DMS79 (cell line): ENCODE data around the gene GTF2IRD1.
"Not testable (repeated sequence)": the region's sequence is repeated elsewhere in the genome, so short reads cannot be mapped to it uniquely, and the experiment has no call there.

ENCODE experiments used
- DNase-seq: peaks from one replicate; lab custom pipeline; 2025; lab: John Stamatoyannopoulos, UW

GTF2IRD1 gene, protein sequence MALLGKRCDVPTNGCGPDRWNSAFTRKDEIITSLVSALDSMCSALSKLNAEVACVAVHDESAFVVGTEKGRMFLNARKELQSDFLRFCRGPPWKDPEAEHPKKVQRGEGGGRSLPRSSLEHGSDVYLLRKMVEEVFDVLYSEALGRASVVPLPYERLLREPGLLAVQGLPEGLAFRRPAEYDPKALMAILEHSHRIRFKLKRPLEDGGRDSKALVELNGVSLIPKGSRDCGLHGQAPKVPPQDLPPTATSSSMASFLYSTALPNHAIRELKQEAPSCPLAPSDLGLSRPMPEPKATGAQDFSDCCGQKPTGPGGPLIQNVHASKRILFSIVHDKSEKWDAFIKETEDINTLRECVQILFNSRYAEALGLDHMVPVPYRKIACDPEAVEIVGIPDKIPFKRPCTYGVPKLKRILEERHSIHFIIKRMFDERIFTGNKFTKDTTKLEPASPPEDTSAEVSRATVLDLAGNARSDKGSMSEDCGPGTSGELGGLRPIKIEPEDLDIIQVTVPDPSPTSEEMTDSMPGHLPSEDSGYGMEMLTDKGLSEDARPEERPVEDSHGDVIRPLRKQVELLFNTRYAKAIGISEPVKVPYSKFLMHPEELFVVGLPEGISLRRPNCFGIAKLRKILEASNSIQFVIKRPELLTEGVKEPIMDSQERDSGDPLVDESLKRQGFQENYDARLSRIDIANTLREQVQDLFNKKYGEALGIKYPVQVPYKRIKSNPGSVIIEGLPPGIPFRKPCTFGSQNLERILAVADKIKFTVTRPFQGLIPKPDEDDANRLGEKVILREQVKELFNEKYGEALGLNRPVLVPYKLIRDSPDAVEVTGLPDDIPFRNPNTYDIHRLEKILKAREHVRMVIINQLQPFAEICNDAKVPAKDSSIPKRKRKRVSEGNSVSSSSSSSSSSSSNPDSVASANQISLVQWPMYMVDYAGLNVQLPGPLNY

DNA sequence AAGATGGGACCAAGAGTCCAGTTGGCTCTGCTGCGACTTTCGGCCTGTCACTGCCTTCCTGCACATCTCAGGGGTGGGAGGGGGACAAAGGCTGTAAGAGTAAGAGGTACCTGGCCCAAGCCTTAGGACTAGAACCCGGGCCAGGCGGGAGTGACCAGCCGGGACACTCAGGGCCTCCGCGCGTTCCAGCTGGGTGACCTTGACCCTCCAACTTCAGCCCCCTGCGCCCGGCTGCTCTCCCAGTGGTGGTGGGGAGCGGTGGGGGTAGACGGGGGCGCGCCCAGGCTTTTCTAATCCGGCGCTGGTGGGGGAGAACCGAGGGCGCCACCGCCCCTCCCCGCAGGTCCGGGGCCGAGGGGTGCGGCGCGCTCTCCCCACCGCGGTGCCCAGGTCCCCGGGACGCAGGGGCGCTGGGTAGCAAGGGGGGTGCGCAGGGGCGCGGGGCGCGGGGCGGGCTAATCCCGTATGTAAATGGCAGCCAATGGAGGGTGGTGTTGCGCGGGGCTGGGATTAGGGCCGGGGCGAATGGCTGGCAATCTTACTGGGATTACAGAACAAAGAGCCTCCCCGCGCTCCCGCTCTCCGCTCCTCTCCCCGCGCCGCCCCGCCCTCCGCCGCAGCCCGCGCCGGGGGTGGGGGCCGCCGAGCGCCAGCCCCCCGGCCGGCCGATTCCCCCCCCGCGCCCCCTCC is at the start of gene GTF2IRD1:
Gene GTF2IRD1, plus strand, starts transcription at position 585 of the 690 bp plus-strand sequence. CDS start 54,175 bp downstream, outside the sequence.
- peak; percentile 61 for DNase-seq

DNA sequence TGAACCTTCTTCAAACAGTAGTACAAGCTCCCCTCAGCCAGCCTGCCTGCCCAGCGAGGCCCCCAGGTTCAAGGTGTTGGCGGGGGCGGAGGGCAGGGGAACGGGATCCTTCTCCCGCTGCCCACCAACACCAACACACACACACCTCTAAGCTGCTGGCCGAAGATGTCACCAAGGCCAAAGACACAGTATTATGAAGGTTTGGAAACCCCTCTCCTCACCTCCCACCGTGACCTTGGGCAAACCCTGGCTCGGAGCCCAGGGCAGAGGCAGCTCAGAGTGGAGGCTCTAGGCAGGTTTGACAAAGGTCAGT is 49.4 kb upstream of the GTF2IRD1 start:
- no peak for DNase-seq

DNA sequence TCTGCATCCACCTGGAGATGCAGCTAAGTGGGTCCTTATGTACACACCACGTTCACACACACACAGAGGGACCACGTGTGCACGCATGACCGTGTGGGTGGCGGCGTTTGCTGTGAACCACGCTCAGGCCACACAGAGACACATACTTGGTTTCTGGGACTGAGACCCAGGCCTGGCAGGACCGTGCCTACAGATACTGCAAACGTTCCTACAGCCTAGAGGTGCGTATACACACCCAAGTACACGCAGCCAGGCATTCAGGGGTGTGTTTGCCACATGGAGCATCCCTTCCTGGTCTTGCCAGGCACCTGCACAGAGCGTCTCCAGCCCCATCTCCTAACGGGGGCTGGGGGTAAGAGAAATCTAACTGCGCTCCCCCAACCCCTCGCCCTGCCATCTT is 49.0 kb upstream of the GTF2IRD1 start:
- no peak for DNase-seq

DNA sequence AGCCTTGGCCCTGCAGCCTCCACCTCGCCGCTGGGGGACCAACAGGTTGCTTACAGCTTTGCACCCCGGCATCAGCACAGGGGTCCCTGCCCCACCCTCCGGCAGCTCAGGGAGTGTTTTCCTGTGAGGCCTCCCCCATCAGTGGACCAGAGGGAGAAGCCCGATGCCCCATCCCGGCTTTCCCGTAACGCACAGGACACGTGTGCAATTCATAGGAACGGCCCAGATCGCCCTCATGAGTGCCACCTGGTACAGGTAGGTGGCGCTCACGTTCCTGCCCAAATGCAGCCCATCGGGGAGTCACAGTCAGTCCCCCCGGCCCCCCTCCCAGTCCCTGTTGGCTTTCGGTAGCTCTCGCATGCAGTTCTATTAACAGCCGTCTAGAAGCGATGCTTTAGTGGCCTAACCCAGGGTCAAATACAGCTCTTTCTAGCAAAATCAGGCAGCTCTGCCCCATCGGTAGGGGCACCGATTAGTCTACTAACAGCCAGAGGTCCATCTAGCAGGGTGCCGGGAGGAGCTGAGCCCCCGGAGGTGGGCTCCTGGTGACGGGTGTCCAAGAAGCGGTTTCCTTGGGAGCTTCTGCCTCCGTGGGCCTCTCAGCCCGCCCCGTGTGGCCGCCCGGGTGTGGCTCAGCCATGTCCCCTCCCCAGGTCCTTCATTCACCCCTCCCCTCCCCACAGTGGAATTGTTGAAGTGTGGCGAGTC is 48.4 kb upstream of the GTF2IRD1 start:
- DNase-seq: no peak

DNA sequence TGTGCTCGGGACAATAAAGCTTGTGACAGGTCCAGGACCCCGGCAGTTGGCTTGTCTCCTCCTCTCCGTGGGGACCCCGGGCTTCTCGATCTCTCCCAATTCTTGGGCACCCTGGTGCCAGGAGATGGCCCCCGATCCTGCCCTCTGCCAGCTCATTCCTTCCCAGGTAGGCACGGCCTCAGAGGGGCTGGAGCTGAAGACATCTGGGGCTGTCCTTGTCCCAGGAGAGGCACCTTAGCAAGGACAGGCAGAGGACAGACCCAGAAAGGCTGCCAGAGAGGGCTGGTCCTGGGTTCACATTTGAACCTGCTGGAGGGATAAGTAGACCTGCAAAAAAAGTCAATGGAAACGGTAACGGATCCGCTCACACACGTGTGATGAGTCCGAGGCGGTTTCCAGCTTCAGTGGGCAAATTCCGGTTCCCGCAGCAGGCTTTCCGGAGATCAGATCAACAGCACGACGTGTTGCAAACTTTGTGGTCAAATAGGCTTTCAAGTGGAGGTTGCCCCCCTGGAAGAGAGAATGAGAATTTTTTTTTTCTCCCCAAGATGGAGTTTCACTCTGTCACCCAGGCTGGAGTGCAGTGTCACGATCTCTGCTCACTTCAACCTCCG is 47.7 kb upstream of the GTF2IRD1 start:
- no peak for DNase-seq

DNA sequence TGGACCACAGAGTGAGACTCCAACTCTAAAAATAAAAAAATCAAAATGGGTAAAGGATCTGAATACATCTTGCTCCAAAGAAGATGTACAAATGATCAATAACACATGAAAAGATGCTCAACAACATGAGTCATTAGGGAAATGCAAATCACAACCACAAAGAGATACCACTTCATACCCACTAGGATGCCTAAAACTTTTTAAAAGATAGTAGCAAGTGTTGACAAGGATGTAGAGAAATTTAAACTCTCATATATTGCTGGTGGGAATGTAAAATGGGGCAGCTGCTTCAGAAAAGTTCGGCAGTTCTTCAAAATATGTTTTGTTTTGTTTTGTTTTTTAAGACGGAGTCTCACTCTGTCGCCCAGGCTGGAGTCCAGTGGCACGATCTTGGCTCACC is 45.7 kb upstream of the GTF2IRD1 start:
- no peak for DNase-seq

DNA sequence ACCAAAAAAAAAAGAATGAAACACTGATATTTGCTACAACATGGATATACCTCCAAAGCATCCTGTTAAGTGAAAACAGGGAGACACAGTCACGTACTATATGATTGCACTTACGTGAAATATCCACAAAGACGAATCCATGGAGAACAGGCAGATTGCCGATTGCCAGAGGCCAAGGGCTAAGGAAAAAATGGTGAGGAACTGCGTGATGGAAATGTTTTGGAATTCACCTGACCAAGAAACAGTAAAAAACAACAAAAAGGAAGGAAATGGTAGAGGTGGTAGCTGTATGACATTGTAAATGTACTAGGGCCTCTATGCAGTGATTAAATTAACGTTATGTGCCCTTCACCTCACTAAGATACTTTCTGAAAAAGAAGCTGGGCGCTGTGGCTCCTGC is 44.1 kb upstream of the GTF2IRD1 start:
- DNase-seq: no peak

DNA sequence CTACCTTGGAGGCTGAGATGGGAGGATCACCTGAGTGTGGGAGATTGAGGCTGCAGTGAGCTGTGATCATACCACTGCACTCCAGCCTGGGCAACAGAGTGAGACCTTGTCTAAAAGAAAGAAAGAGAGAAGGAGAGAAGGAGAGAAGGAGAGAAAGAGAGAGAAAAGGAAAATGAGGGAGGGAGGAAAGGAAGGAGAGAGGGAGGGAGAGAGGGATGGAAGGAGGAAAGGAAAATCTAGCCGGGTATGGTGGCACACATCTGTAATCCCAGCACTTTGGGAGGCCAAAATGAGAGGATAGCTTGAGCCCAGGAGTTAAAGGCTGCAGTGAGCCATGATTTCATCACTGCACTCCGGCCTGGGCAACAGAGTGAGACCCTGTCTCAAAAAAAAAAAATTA is 42.9 kb upstream of the GTF2IRD1 start:
- no peak for DNase-seq

DNA sequence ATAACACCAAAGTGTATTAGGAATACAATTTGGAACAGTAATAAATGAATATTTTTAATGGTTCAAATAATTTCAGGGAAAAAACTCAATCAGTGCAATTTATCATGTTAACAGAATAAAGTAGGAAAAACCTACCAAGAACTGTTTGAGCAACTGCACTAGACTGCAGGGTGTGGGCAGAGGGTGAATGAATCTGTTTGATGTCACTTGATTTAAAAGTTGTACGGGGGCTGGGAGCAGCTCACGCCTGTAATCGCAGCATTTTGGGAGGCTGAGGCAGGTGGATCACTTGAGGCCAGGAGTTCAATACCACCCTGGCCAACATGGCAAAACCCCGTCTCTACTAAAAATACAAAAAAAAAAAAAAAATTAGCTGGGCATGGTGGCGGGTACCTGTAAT is 42.1 kb upstream of the GTF2IRD1 start:
- not testable (repeated sequence) for DNase-seq

DNA sequence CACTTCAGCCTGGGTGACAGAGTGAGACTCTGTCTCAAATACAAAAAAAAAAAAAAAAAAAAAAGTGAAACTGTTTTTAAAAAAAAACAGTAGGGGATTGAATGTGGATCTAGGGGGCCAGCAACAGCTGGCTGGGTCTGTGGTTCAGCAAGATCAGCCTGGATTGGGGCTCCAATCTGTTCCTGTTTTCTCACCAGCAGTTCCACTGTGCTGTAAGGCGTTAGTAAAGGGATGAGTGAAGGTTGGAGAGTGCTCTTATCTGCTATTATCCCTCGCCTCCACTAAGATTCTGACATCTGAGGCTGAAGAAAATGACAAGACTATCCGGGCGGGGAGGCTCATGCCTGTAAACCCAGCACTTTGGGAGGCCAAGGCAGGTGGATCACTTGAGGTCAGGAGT is 41.6 kb upstream of the GTF2IRD1 start:
- no peak for DNase-seq

DNA sequence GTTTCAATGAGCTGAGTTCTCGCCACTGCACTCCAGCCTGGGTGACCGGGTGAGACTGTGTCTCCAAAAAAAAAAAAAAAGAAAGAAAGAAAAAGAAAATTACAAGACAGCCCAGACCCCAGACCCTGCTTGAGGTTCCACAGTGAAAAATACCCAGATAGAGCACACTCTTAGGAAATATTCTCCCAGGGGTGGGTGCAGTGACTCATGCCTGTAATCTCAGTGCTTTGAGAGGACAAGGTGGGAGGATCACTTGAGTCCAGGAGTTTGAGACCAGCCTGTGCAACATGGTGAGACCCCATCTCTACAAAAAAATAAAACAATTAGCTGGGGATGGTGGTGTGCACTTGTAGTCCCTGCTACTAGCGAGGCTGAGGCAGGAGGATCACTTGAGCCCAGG is 41.1 kb upstream of the GTF2IRD1 start:
- DNase-seq: no peak

DNA sequence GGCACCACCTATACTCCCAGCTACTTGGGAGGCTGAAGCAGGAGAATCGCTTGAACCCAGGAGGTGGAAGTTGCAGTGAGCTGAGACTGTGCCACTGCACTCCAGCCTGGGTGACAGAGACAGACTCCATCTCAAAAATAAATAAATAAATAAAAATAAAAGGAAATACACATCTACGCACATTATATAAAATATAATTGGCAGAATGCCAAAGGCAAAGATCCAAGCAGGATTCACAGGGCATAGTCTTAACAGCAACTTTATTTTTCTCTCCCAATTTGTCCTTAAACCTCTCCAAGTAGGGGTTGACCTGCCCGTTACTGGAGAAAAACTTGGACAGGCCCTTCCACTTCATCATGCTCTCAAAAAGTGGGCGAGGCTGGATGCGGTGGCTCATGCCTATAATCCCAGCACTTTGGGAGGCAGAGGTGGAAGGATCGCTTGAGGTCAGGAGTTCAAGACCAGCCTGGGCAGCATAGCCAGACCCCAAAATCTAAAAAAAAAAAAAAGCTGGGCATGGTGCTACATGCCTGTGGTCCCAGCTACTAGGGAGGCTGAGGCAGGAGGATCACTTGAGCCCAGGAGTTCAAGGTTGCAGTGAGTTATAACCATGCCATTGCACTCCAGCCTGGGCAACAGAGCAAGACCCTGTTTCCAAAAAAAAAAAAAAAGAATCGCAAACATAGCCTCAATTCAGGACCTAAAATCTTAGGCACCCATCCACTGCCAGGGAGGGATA is 38.9 kb upstream of the GTF2IRD1 start:
- DNase-seq: not testable (repeated sequence)

DNA sequence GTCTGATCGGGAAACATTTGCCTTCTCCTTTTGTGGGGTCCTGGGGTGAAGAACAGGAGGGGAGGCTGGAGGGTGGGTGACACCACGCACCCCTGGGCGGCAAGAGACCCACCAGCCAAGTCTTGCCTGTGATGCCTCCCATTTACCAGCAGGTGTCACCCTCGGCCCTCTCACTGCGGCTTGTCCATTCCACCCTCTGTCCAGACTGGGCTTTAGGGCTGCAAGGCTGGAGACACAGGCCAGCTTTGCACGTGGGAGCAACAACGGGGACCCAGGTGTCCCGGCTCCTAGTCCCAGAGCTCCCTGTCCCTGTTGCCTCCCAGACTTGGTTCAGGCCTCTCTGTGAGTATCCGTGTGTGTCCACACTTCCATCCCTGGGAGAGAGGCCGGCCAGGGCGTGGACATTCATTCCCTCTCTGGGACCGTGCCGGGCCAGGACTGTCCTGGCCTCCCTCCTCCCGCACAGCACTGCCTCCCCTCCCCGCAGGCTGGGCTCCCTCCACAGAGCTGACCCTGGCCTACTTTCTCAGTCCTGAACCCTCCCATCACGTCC is 36.2 kb upstream of the GTF2IRD1 start:
- DNase-seq: peak; percentile 46

DNA sequence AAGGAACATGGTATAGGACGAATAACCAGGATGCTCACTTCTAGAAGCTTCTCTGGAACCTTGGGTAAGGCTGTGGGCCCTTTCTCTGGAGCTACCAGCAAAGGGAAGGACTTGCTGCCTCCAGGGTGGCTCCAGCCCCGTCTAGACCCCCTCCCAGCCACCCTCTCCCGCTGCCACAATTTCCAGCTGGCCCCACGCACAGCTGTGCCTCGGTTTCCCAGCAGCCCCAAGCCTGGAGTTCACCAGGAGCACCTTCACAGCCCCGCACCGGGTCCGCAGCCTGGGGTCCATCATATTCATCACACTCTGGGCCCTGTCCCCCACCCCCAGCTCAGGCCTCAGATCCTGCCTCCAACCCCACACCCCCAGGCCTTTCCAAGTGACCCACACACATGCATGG is 35.6 kb upstream of the GTF2IRD1 start:
- no peak for DNase-seq

DNA sequence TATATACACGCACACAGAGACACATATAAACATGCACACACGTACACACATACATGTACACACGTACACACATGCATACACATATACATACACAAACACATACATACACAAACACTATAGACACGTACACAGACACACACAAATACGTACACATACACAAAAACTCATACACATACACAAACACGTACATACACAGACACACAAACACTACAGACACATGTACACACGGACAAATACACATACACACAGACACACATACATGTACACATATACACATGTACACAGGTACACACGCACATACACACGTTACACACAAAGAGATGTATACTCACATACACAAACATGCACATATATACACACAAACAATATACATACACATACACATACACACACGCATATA is 35.2 kb upstream of the GTF2IRD1 start:
- DNase-seq: no peak

DNA sequence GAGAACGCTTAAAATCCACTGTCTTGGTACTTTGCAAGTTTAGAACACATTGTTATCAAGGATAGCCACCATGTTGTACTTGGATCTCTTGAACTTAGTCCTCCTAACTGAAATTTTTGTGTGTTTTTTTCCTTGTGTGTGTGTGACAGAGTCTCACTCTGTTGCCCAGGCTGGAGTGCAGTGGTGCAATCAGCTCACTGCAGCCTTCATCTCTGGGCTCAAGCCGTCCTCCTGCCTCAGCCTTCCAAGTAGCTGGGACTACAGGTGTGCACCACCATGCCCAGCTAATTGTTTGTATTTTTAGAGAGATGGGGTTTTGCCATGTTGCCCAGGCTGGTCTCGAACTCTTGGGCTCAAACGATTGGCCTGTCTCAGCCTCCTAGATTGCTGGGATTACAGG is 34.5 kb upstream of the GTF2IRD1 start:
- DNase-seq: not testable (repeated sequence)

DNA sequence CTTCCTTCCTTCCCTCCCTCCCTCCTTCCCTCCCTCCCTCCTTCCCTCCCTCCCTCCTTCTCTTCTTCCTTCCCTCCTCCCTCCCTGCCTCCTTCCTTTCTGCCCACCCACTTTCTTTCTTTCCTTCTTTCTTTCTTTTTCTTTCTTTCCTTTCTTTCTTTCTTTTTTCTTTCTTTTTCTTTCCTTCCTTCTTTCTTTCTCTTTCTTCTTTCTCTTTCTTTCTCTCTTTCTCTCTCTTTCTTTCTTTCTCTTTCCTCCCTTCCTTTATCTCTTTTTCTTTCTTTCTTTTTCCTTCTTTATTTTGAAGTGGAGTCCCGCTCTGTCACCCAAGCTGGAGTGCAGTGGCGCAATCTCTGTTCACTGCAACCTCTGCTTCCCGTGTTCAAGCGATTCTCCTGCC is 33.7 kb upstream of the GTF2IRD1 start:
- DNase-seq: no peak

DNA sequence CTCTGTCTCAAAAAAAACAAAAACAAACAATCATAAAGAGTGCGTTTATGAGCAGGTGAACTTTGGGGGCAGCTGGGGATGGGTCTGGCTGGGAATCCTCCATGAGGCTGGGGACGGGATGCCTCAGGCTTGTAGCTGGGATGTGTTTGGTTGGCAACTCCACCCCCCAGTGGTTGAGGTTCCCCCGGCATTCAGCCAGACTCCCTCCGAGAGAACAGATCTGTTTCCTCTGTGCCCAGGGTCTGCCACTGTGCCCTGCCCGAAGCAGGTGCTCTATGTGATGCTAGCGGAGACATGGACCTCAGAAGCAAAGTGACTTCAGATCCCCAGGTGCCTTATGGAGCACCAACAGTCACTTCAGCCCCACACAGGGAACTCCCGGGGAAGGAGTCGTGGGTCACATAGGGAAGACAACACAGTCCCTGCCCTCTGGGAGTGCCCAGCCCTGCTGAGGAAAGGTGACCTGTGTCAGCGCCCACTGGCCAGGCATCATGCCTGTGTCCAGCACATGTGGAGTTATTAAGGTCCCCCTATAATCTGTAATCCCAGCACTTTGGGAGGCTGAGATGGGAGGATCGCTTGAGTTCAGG is 29.3 kb upstream of the GTF2IRD1 start:
- DNase-seq: no peak

DNA sequence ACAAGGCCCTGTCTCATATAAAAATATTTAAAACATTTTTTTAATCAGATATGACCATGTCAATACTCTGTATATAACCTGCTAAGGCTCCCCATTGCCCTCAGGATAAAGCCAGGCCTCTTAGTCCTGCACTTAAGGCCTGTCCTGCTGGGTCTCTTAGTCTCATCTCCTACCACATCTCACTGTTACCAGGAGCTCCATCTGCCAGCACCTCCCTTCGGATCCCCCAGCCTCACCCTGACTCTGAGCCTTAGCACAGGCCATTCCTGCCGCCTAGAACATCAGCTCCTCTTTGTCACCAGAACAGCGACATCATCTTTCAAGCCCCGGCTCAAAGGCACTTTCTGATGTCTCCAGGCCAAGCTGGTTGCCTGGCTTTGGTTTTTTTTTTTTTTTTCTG is 25.7 kb upstream of the GTF2IRD1 start:
- no peak for DNase-seq

DNA sequence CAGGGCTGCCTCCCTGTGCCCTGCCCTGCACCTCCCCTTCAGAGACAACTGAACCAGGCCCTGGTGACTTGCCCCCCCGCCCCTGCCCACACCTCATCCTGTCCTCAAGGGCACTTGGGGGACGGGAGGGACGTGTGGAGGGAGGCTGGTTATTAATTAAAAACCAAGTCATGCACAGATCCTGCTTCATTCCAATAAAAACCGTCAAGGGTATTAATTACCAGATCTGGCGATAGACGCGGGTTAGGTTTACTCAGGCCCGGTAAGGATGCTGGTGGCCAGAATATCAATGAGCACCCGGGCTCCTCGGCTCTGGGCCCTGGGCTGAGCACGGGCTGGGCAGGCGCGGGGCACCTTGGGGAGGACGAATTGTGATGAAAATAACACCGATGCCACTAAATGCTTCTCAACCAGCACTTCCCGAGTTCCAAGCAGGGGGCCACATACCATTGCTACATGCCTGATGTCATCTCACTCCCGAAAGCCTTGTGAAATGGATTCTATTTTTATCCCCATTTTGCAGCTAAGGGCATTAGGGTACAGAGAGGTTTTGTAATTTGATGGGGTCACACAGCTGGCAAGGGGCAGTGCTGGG is 24.5 kb upstream of the GTF2IRD1 start:
- peak; percentile 15 for DNase-seq
